GM12878 (cell line): ENCODE results near the gene IBA57. TPM values are rescaled to one million over a fixed set of nuclear protein-coding genes. Genes with fewer than 3 reads are reported as not detected.

ENCODE experiments used
- ATAC-seq: fragments of 200-7000 bp; cut with Tn5 transposase; 3 replicates; pipeline ENCODE4 v1.9.1; 2020; ENCODE audit warnings: mild to moderate bottlenecking, moderate library complexity
- BruUV-seq: library from RNA; stranded (reverse); fragments of 400-500 nt; replicated peaks from 2 replicates; lab custom pipeline; 2021; lab: Mats Ljungman, UMichigan
- CTCF ChIA-PET: fragments of 300-600 bp; sonication (Branson Sonifier 250); formaldehyde crosslinking; extraction: SDS; loops from one replicate; lab custom pipeline; 2021; ENCODE audit warnings: inconsistent platforms; lab: Yijun Ruan, JAX
- POLR2A ChIA-PET: fragments of 350-600 bp; formaldehyde crosslinking; extraction: SDS; loops from one replicate; lab custom pipeline; 2021; ENCODE audit warnings: inconsistent platforms; lab: Charles Lee
- RAD21 ChIA-PET: fragments of 300-600 bp; sonication (Branson Sonifier 250); formaldehyde crosslinking; loops from one replicate; lab custom pipeline; 2023; ENCODE audit warnings: antibody characterized with exemption; ENCODE audit not compliant: unreplicated experiment; lab: Charles Lee
- SMC1A ChIA-PET: fragments of 300-600 bp; sonication (Branson Sonifier 250); formaldehyde crosslinking; loops from one replicate; lab custom pipeline; 2023; ENCODE audit not compliant: unreplicated experiment, uncharacterized antibody; lab: Charles Lee
- DNase-seq: peaks from one replicate; pipeline ENCODE4 v3.0.0-alpha.2; 2011; ENCODE audit warnings: low read depth, low spot score
- FAIRE-seq: peaks from 3 replicates; lab custom pipeline; 2011; peaks lifted over from hg19 to GRCh38; lab: Jason Lieb, UNC
- H2AFZ ChIP-seq: 2 replicates; pipeline ENCODE4 v1.6.0; 2011; ENCODE audit warnings: low read depth, low read length, control low read depth; ENCODE audit not compliant: control insufficient read depth
- H3K27ac ChIP-seq: 2 replicates; pipeline ENCODE4 v1.5.1; 2011; ENCODE audit warnings: control low read depth; ENCODE audit not compliant: control insufficient read depth, insufficient read depth
- H3K27me3 ChIP-seq, 2 experiments: replicated peaks in 1 of 2; 2 replicates each; pipeline versions ENCODE4 v1.6.0 to v1.6.1; 2011; ENCODE audit warnings: low read length in 1 of 2; ENCODE audit not compliant: control insufficient read depth in 2 of 2, insufficient read depth in 2 of 2
- H3K36me3 ChIP-seq, 2 experiments: 2 replicates each; pipeline ENCODE4 v1.5.1; 2011; ENCODE audit warnings: low read length in 1 of 2; ENCODE audit not compliant: control insufficient read depth in 2 of 2, insufficient read depth in 2 of 2
- H3K4me1 ChIP-seq: 2 replicates; pipeline ENCODE4 v1.6.1; 2011; ENCODE audit warnings: mild to moderate bottlenecking, low read length, moderate library complexity, mixed read lengths; ENCODE audit not compliant: control insufficient read depth, insufficient read depth
- H3K4me2 ChIP-seq: 2 replicates; pipeline ENCODE4 v1.6.0; 2011; ENCODE audit warnings: control low read depth; ENCODE audit not compliant: control insufficient read depth, insufficient read depth
- H3K4me3 ChIP-seq: fragments of 200-600 bp; sonication (generic); 2 replicates; pipeline ENCODE4 v1.5.1; 2016
- H3K79me2 ChIP-seq: 2 replicates; pipeline ENCODE4 v1.6.0; 2011; ENCODE audit warnings: low read length; ENCODE audit not compliant: control insufficient read depth, insufficient read depth
- H3K9ac ChIP-seq: 2 replicates; pipeline ENCODE4 v1.8.0; 2011; ENCODE audit warnings: low read length, control low read depth, mixed read lengths; ENCODE audit not compliant: control insufficient read depth, insufficient read depth
- H3K9me3 ChIP-seq: replicated peaks from 3 replicates; pipeline ENCODE4 v1.5.1; 2011; ENCODE audit warnings: mild to moderate bottlenecking, low read length; ENCODE audit not compliant: control insufficient read depth, insufficient read depth
- H4K20me1 ChIP-seq: 2 replicates; pipeline ENCODE4 v1.6.0; 2011; ENCODE audit not compliant: control insufficient read depth, insufficient read depth
- JUNB ChIP-seq: IDR thresholded peaks from 2 replicates; pipeline ENCODE4 v1.6.1; 2016; ENCODE audit warnings: antibody characterized with exemption, mild to moderate bottlenecking
- KDM1A ChIP-seq: fragments of 200-600 bp; sonication (generic); IDR thresholded peaks from 2 replicates; pipeline ENCODE4 v1.6.1; 2016; ENCODE audit warnings: borderline replicate concordance
- TCF12 ChIP-seq: IDR thresholded peaks from 2 replicates; pipeline ENCODE4 v1.6.1; 2011; ENCODE audit warnings: low read depth, mild to moderate bottlenecking, low read length
- WGBS: methylation state at CpG from one replicate; pipeline ENCODE4 v1.1.6; 2016; ENCODE audit warnings: low lambda C conversion rate; ENCODE audit not compliant: insufficient replicate concordance, insufficient coverage; ENCODE audit errors: missing lambda C conversion rate; 5-methylcytosine and 5-hydroxymethylcytosine counted together
- in situ Hi-C: fragments of 300-500 bp; cut with MboI; formaldehyde crosslinking; loops from 9 replicates; pipeline ENCODE4 v1.14.3; 2018; ENCODE audit warnings: mixed read lengths
- intact Hi-C: fragments of 100-400 bp; cut with micrococcal nuclease; formaldehyde crosslinking; loops from one replicate; pipeline ENCODE4 v1.14.2; 2022; ENCODE audit not compliant: unreplicated experiment
- polyA plus RNA-seq, 11 experiments: library from polyadenylated mRNA; depleted of rRNA in 4 of 11; unstranded in 6 of 11; stranded (reverse) in 5 of 11; fragments of >200 nt; fragmentation: Nextera tagmentation in 4 of 11; fragmentation: Illumina TruSeq in 1 of 11; extraction: Ambion mirVana in 4 of 11; extraction: Trizol in 1 of 11; gene quantifications; 1 replicate in 1 of 11; 2 replicates in 10 of 11; pipeline versions ENCODE4 v1.2.1 to v1.2.3, GENCODE V29; 2011 to 2016; ENCODE audit warnings: inconsistent platforms in 2 of 11, missing spikeins in 2 of 11, low read depth in 1 of 11
- total RNA-seq, 4 experiments: library from RNA; depleted of rRNA in 3 of 4; stranded (reverse); fragments of >200 nt in 3 of 4; fragmentation: Illumina TruSeq in 1 of 4; extraction: Trizol in 1 of 4; gene quantifications; 2 replicates each; pipeline versions ENCODE4 v1.2.1 to v1.2.3, GENCODE V29; 2013 to 2021
- TF ChIP-seq, protein P1 (sequence below): fragments of 450-650 bp; conservative IDR thresholded peaks from 2 replicates; pipeline ENCODE4 v1.6.1; 2017; ENCODE audit warnings: mild to moderate bottlenecking, moderate library complexity
- TF ChIP-seq, protein P2 (sequence below): fragments of 450-650 bp; IDR thresholded peaks from 2 replicates; pipeline ENCODE4 v1.6.1; 2017; ENCODE audit warnings: mild to moderate bottlenecking, low read depth, inconsistent platforms; ENCODE audit not compliant: poor library complexity, severe bottlenecking
- TF ChIP-seq, protein P3 (sequence below): IDR thresholded peaks from 2 replicates; pipeline ENCODE4 v1.6.1; 2012; ENCODE audit warnings: low read length, inconsistent platforms

The IBA57 gene
- total and polyA plus RNA-seq, 10 of the 15 experiments (the other 5 are each of a cell fraction or from before 2014, with no cell fraction given): 0.51 to 8.6 (median 3.7) TPM

DNA sequence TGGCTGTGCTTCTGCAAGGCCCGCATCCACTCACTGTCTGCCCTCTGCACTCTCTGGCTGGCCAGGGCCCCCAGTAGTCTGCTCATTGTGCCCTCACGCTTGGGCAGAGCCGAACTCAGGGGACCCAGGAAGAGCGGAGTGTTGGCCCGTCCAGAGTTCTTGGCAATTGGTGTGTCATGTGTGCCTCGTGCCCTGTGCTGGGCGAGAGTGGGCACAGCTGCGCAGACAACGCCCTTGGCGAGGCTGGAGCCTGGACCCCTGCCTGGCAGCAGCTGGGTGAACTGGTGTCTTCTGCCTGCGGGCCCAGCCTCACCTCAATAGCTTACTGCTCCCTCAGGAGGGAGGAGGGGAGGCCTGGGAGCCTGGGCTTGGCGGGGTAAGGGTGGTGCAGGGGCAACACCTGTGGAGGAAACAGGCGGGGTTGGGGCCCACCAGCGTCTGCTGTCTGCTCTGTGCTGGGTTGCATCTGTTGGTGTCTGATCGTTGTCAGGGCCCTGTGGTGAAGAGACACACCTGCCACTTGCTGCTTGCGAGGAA is 23.4 kb upstream of the IBA57 start:
- in situ Hi-C loops: no loop called here
- Histone ChIP-seq H3K9ac (peak overlapping the region; percentile 95), H3K27ac (peak overlapping the region; percentile 96; the same call in 1 of the 2 replicates), H3K4me3 (peak overlapping the region; percentile 85), H3K4me2 (peak overlapping the region; percentile 86), H3K36me3 (peaks cover 4 to 8% of the 10 kb centered on the region in 2 experiments; a peak in 3 of 4 replicates), H2AFZ (no peak overlapping the region), H3K4me1 (peaks cover 17% of the 10 kb centered on the region), H3K9me3 (no peaks in the 10 kb centered on the region), H4K20me1 (peaks cover 6% of the 10 kb centered on the region; the same call in 1 of the 2 replicates), H3K79me2 (peaks cover 56% of the 10 kb centered on the region), H3K27me3 (no peaks in the 10 kb centered on the region)
- intact Hi-C loops: no loop called here
- ChIA-PET CTCF (interaction anchor here (0.8 to 2.4 kb wide), 2 partner anchors 12 to 23 kb away, joined by 3 to 18 read pairs; partner anchors contain the start of gene IBA57), SMC1A (interaction anchor here (1.0 kb wide), 1 partner anchor 334 kb away, joined by 3 read pairs; no protein-coding TSS in a partner anchor), RAD21 (no interaction called here), POLR2A (interaction anchor here (0.5 to 5.6 kb wide), 2 partner anchors 24 to 189 kb away, joined by 3 to 43 read pairs; partner anchors contain the start of gene IBA57)
- BruUV-seq: no TSS peak
- TF ChIP-seq TCF12 (0 out of 2 replicates have a peak, but pooled peaks have one; percentile 17), JUNB (no peak)
- 71% methylated on average over 16 of the region's 16 CpGs for WGBS
- no peak for FAIRE-seq
- no peak for ATAC-seq
- DNase-seq: no peak

DNA sequence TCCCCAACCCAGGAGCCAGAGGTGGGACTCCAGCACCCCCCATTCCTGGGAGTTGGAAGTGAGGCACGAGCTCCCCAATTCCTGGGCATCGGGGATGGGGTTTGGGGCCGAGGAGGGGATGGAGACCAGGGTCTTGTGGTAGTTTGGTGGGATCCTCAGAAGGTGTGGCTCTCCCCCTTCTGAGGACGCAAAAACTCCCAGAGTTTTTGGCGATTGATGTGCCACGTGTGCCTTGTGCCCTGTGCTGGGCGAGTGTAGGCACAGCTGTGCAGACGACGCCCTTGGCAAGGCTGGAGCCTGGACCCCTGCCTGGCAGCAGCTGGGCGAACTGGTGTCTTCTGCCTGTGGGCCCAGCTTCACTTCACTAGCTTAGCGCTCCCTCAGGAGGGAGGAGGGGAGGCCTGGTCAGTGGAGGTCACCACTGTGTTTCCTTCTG is 22.9 kb upstream of the IBA57 start:
- 74% methylated on average over 10 of the region's 11 CpGs for WGBS
- no peak overlapping the region for H2AFZ ChIP-seq
- H3K4me1 ChIP-seq: peaks cover 17% of the 10 kb centered on the region
- H3K4me3 ChIP-seq: no peak overlapping the region
- TF ChIP-seq, protein P1, sequence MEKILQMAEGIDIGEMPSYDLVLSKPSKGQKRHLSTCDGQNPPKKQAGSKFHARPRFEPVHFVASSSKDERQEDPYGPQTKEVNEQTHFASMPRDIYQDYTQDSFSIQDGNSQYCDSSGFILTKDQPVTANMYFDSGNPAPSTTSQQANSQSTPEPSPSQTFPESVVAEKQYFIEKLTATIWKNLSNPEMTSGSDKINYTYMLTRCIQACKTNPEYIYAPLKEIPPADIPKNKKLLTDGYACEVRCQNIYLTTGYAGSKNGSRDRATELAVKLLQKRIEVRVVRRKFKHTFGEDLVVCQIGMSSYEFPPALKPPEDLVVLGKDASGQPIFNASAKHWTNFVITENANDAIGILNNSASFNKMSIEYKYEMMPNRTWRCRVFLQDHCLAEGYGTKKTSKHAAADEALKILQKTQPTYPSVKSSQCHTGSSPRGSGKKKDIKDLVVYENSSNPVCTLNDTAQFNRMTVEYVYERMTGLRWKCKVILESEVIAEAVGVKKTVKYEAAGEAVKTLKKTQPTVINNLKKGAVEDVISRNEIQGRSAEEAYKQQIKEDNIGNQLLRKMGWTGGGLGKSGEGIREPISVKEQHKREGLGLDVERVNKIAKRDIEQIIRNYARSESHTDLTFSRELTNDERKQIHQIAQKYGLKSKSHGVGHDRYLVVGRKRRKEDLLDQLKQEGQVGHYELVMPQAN: no peak
- TF ChIP-seq, protein P2, sequence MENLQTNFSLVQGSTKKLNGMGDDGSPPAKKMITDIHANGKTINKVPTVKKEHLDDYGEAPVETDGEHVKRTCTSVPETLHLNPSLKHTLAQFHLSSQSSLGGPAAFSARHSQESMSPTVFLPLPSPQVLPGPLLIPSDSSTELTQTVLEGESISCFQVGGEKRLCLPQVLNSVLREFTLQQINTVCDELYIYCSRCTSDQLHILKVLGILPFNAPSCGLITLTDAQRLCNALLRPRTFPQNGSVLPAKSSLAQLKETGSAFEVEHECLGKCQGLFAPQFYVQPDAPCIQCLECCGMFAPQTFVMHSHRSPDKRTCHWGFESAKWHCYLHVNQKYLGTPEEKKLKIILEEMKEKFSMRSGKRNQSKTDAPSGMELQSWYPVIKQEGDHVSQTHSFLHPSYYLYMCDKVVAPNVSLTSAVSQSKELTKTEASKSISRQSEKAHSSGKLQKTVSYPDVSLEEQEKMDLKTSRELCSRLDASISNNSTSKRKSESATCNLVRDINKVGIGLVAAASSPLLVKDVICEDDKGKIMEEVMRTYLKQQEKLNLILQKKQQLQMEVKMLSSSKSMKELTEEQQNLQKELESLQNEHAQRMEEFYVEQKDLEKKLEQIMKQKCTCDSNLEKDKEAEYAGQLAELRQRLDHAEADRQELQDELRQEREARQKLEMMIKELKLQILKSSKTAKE: no peak
- TF ChIP-seq, protein P3, sequence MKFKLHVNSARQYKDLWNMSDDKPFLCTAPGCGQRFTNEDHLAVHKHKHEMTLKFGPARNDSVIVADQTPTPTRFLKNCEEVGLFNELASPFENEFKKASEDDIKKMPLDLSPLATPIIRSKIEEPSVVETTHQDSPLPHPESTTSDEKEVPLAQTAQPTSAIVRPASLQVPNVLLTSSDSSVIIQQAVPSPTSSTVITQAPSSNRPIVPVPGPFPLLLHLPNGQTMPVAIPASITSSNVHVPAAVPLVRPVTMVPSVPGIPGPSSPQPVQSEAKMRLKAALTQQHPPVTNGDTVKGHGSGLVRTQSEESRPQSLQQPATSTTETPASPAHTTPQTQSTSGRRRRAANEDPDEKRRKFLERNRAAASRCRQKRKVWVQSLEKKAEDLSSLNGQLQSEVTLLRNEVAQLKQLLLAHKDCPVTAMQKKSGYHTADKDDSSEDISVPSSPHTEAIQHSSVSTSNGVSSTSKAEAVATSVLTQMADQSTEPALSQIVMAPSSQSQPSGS: no peak
- TF ChIP-seq KDM1A: no peak
- BruUV-seq: no TSS peak
- FAIRE-seq: no peak
- H3K79me2 ChIP-seq: peaks cover 56% of the 10 kb centered on the region
- ChIA-PET RAD21 (no interaction called here), CTCF (interaction anchor here (0.8 to 2.4 kb wide), 3 partner anchors 12 to 23 kb away, joined by 3 to 18 read pairs (median 9); partner anchors contain the start of gene IBA57), POLR2A (interaction anchor here (1.0 to 5.6 kb wide), 2 partner anchors 22 to 23 kb away, joined by 3 to 43 read pairs; partner anchors contain the start of gene IBA57), SMC1A (interaction anchor here (1.0 kb wide), 1 partner anchor 334 kb away, joined by 3 read pairs; no protein-coding TSS in a partner anchor)
- ATAC-seq: no peak
- no peaks in the 10 kb centered on the region for H3K27me3 ChIP-seq
- no peak for DNase-seq
- intact Hi-C loops: no loop called here
- peaks cover 6% of the 10 kb centered on the region; the same call in 1 of the 2 replicates for H4K20me1 ChIP-seq
- no peaks in the 10 kb centered on the region for H3K9me3 ChIP-seq
- H3K4me2 ChIP-seq: peak overlapping the region; percentile 86
- in situ Hi-C loops: no loop called here
- peaks cover 7 to 8% of the 10 kb centered on the region in 2 experiments; a peak in 3 of 4 replicates for H3K36me3 ChIP-seq
- no peak overlapping the region for H3K27ac ChIP-seq
- no peak overlapping the region; the same call in 1 of the 2 replicates for H3K9ac ChIP-seq
